NOMO-1 treated with DMSO at 0.1 percent for 48 hours (cell line): ENCODE measurements around the gene OGG1.
"Not testable (repeated sequence)": the region's sequence is repeated elsewhere in the genome, so short reads cannot be mapped to it uniquely, and the experiment has no call there.

ENCODE experiments used
- DNase-seq: peaks from one replicate; lab custom pipeline; 2025; ENCODE audit not compliant: unreplicated experiment; lab: John Stamatoyannopoulos, UW

Gene OGG1

DNA sequence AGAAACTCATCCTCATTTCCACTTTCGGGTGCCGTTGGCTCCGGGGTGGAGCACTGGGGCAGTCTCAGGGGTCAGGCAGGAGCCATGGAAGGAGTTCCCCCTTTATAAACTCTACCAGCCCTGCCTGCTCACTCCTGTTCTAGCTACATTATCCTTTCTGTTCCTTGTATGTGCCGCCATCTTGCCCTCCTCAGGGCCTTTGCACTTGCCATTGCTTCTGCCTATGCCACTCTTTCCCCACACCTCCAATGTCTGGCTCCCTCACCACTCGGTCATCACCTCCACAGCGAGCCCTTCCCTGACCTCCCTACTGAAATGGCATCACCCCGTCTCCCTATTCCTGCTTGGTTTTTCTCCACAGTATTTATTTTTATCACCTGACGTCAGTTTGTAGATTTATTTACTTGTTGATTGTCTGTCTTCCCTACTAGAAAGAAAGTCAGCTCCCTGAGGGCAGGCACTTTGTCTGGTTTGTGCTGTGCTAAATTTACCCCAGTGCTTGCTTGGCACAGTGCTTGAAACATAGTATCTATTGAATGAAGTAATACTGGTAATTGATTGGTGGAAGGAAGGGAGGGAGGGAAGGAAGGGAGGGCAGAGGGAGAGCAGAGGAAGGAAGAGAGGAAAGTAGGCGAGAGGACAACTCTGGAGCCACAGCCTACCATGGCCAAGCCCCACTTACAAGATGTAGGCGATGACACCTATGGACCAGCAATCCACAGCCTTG, 11.2 kb downstream of the OGG1 start:
- DNase-seq = no peak

DNA sequence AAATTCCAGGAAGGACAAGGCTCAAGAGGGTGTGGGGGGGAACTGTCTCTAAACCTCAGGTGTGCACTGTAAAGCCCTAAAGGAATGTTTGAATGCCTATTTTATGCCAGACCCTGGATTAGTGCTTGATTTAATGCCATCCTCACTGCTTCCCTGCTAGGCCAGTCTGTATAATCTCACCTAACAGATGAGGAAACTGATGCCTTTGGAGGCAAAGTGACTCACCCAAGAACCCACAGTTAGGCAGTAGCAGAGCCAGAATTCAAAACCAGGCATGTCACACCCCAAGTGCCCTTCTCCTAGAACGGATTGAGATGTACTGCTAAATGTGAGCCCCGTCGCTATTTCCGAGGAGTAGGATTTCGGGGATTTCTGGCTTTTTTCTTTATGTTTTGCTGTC, 12.2 kb downstream of the OGG1 start:
- DNase-seq = no peak

DNA sequence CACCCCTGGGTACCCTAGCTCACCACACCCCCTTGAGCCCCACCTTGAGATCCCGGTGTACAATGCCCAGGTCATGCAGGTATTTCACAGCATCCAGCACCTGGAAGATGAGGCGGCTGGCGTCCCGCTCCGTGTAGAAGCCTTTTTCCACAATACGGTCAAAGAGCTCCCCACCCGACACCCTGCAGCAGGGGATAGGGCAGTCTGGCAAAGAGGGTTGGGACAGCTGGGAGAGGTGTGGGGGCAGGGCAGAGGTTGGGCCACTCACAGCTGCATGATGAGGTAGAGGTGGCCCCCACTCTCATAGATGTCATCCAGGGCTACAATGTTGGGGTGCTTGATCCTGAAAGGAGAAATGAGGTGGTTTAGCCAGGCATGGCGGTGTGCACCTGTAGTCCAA, 13.1 kb downstream of the OGG1 start:
- no peak for DNase-seq

DNA sequence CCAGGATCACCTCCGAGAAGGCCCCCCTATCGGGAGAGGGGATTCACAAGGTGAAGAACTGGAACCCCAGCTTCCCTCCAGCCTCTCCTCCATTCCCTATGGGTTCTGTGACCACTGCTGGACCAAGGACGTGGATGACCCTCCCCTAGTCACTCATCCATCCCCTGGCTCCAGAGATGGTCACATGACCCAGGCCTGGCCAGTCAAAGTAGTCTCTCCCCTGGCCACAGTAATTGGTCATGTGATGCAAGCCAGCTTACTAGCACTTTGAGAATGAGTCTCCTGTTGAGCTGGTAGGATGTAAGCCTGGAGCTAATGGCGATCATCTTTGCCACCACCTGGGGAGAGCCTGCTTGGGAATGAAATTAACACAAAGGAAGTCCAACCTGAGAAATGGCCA, 16.1 kb downstream of the OGG1 start:
- no peak for DNase-seq

DNA sequence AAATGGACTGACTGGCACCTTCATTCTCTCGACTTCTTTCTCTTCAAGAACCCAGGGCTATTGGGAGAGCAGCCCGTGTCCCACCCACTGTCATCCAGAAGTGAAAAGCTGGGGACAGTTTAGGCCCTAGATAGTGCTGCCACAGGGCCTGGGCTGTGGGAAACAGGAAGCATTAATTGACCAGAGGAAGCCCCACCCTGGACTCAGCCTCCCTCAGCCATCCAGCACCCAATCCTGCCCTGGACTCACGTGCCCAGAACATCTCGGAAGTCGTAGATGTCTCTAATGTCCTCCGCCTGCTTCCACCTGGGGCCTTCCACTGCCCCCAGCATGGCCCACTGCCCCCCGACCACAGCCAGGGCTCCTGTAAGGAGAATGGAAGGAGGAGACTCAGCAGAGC, 17.7 kb downstream of the OGG1 start:
- DNase-seq = no peak

DNA sequence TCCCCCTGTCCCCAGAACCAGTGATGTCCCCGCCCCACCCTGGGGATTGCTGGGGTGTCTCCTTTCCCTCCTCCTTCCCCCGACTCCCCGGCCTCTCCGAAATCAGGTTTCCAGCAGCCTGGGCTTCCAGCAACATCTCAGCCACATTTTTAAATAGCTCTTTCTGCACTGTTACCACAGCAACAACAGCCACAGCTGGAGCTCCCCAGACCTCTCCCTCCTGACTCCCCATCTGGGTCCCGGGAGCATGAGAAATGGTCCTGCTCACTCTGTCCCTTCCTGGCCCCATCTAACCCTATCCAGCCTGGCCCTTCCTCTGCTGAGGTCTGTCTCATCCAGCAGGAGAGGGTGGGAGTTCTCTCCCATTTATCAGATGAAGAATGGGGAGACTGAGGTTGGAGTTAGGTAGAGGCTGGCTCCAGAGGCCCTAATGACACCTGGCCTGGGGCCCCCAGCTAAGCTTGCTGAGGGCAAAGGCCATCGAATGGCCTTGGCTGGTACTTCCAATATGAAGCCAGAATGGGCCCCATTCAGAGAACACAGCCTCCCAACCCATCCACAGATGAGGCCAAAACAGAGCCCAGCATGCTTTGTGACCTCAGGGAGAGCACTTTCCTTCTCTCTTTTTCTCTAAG, 18.5 kb downstream of the OGG1 start:
- DNase-seq = no peak

DNA sequence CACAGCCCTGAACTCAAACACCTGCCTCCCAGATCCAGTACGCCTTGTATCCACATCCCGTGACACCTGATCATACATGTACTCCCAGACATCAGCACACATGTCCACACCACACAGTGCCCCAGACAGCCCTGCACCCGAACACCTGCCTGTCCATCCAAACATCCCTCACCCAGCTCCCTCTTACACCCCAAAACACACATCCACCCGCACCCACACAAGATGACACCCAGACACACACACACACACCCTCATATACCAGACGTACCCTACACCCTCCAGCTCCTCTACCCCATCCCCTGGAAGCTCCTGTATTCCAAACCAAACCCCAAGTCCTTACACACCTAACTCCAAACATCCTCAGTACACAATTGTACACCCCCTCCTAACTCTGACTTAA, 19.3 kb downstream of the OGG1 start:
- DNase-seq = no peak

DNA sequence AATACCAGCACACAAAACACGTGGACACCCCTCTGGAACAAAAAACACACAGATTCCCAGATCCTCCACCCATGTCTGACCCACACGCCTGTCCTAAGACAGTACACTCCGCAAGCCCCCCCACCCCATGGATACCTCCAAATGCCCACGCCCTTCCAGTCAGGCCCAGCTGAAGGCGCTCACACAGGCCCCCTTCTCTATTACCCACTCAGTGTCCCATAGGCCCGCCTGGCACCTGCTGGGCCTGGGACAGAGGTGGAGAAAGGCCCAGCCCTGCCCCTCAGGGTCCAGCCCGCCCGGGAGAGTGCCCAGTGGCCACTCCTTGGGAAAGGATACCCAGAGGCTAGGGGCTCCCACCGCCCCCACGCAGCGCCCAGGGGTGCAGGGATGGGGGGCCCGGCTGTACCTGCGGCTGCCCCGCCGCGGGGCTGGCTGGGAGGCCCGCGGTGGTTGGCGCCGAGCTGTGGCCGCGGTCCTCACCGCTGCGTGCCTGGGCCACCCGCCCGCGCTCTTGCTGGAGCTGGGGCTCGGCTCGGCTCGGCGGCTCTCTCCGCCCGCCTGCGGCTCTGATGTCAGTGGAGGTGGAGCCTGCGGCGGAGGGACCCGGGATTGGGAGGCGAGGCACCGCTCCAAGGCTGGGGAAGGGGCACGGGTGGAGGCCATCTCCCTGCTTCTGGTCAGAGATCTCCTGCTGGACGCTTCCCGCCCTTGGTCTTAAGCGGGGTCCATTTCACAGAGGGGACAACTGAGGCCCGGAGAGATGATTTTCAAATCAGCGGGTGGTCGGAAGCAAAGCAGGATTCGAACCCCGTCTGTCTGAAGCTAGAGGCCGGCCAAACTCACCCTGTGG, 19.9 kb downstream of the OGG1 start, which contains the start of gene CAMK1:
CAMK1 (minus strand) TSS at position 522 of the 850 bp plus-strand sequence. CDS start 2,198 bp downstream, outside the sequence.
- peak; percentile 39 for DNase-seq

DNA sequence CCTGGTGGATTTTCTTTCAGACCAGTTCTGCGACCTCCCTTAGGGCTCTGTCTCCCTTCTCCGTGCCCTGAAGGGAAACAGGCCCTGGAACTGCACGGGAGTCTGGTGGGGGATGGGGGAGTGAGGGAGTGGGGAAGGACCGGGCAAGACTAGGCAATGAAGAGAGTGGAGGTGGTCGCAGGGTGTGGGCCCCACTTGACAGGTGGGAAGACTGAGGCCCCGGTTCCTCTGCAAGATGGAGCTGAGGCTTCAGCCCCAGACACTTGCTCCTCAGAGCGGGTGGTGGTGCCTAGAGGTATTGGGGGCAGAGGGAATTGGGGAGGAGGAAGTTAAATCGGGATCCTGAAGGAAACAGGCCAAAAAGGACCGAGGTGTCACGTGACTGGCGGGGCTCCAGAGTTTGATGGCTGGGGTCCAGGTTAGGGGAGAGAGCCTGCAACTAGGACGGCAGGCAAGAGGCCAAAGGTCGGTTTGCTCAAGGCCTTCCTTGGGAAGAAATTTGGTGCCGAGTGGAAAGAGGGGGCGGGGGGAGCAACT, 20.6 kb downstream of the OGG1 start:
- no peak for DNase-seq

DNA sequence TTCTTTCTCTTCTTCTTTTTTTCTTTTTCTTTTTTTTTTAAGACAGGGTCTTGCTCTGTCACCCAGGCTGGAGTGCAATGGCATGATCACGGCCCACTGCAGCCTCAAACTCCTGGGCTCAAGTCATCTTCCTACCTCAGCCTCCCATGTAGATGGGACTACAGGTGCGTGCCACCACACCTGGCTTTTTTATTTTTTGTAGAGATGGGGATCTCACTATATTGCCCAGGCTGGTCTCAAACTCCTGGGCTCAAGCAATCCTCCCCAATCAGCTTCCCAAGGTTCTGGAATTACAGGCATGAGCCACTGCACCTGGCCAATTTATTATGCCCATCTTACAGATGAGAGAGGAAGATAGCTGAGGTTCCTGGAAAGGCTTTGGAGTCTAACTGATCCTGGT, 21.3 kb downstream of the OGG1 start:
- DNase-seq = not testable (repeated sequence)

DNA sequence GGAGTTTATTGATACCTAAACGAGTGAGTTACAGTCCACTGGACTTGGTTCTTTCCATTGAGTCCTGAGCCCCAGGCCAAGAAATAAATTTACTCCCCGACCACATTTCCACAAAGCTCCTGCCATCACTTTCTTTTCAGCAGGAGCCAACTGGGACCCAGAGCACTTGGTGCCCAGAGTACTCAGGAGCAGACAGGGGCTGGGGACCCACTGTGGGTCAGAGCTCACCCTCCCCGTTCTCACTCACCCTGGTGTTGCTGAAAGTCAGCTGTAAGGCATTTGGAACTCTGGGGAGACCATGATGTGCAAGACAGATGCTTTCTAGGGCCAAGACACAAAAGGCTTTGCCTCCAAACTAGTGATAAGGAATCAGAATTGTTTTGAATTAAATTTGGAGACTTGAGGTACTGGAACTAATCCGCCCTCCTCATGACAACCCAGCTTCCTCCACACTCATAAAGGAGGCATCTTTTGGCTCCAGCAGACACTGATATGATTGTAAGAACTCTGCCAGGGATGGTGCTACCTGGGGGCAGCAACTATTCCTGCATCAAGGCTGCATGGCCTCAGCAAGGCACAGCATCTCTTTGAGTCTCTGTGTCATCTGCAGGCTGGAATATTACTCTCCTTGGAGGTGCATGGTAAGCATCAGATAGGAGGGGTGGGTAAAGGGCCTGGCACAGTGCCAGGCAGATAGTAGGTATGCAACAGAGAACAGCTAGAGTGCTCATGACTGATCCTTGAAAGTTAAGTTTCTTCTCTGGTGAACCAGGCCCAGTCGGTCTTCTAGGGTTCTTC, 27.3 kb downstream of the OGG1 start:
- DNase-seq = no peak

DNA sequence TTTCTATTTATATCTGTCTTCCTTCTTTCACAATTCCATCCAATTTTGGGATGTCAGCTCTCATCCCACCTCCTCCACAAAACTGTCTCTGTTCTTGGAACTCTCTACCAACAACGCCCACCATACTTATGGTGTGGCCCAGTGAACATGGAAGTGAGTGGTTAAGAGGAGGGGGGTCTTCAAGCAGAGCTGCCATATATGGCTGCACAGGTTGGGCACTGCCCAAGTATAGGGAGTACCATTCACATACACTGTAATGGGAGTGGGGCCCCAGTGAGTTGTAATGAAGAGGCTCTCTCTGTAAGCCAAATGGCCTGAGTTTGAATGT, 27.9 kb downstream of the OGG1 start:
- DNase-seq = no peak

DNA sequence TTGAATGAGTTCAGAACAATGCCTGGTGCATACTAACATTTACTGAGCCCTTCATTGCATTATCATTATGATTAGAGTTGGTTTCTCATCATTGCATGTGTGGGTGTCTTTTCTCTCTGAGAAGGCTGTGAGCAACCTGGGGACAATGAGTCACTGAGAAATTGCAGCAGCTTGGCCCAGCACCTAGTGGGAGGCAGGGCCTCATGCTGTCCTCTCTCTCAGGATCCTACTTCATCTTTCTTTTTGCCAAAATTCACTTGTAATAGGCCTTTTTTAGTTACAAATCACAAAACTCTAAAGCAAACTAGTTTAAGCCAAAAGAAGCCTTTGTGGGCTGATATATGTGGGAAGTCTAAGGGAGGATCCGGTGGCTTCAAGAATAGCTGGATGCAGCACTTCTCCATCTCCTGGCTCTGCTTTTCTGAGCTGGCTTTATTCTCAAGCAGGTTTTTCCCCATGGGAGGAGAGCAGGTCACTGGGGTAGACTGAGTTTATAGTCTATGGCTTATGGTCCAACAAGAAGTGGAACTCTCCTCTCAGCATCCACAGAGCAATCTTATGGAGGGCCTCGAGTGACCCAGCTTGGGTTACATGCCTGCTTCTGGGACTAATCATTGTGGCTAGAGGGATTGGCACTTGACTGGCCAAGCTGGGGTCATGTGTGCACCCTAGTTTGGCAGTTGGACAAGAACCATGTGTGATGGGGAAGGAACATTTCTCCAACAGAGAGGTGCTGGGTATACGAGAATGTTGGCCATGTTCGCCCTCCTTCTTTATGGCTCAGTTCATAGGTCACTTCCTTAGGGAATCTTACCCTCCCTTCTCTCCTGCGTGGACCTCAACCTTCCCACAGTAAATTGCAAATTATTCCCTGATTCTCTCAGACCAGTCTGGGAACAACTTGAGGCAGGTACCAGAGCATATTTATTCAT, 28.7 kb downstream of the OGG1 start:
- DNase-seq = peak; percentile 22

DNA sequence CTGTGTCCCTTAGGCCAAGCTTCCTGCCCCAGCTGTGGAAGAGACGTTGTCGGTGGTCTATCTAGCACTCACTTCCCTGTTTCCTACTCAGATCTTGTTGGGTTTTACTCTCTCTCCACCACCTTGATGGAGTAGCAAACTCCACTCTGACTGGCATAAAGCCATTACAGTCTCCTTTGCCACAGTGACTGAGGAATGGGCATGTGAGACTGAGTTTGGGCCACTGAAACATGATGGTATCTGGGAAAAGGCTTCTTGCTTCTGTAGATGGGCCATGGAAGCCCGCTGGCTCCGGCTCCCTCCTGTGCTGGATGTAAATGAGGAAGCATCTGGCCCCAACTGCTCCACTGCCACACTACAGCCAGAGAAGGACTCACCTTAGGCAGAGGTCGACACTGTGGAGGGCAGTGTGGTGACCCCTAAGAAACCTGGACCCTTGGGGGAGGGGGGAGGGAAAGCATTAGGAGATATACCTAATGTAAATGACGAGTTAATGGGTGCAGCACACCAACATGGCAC, 29.4 kb downstream of the OGG1 start:
- peak; percentile 34 for DNase-seq

DNA sequence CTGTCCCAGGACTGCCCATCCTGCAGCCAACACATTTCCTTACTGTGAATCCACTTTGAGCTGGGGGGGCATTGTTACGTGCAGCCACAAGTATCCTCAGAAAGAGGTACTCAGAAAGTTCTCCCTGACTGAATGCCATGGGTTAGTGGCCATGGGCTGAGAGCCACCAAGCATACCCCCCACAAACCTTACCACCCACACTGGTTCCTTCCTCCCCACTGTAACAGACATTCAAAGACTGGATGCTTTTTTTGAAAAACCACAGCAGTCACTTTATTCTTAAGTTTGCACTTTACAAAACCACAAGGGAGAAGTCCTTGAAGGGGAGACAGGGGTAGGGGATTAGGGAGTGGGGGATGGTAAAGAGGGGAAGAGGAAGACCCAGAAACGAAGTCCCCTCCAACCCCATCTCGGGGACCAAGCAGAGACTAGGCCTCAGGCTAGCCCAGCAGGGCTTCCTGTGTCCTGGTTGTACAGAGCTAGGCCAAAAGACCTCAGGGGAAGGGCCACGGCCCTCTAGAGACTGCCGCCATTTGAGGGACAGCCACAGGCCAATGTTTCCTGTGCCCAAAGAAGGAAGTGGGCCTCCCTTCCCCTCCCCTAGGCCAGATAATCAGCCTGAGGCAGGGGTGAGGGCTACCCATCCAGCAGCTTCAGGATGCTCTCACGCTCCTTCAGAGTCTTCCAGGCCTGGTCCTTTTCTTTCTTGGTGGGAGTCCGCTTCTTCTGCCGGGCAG, 30.1 kb downstream of the OGG1 start:
- peak; percentile 92 for DNase-seq

DNA sequence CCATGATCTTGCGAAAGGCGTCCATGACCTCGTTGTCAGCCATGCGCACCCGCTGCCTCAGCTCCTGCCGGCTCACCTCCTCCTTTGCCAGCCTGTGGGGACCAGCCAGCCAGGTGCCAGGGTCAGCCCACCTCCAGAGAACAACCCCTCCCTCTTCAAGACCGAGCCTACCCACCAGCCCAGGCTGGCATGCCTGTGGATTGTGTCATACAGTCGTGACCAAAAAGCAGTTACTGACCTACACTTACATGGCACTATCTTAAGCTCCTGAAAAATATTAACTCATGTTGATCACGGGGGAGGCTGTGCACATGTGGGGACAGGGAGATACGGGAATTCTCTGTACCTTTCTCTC, 30.7 kb downstream of the OGG1 start:
- no peak for DNase-seq

DNA sequence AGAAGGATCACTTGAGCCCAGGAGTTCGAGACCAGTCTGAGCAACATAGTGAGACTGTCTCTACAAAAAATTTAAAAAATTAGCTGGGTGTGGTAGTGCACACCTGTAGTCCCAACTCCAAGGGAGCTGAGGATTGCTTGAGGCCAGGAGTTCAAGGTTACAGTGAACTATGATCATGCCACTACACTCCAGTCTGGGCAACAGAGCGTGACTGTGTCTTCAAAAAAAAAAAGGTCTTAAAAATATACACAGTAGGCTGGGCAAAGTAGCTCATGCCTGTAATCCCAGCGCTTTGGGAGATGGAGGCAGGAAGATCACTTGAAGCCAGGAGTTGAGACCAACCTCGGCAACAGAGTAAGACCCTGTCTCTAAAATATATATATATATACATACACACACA, 31.2 kb downstream of the OGG1 start:
- no peak for DNase-seq

DNA sequence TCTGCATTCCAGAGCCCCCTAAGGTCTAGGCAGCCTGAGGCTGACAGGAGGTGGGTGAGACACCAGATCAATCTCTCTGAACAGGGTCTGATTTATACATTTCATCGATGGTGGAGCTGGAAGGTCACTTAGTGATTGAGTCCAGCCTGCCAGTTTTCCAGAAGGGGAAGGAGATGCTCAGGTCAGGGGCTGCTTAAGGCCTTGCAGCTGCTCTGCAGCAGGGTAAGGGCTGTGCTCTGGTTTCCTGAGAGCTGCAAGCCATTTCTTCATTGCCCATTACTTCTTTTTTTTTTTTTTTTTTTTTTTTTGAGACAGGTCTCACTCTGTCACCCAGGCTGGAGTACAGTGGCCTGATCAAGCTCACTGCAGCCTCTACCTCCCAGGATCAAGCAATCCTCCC, 31.8 kb downstream of the OGG1 start:
- DNase-seq = peak; percentile 19

DNA sequence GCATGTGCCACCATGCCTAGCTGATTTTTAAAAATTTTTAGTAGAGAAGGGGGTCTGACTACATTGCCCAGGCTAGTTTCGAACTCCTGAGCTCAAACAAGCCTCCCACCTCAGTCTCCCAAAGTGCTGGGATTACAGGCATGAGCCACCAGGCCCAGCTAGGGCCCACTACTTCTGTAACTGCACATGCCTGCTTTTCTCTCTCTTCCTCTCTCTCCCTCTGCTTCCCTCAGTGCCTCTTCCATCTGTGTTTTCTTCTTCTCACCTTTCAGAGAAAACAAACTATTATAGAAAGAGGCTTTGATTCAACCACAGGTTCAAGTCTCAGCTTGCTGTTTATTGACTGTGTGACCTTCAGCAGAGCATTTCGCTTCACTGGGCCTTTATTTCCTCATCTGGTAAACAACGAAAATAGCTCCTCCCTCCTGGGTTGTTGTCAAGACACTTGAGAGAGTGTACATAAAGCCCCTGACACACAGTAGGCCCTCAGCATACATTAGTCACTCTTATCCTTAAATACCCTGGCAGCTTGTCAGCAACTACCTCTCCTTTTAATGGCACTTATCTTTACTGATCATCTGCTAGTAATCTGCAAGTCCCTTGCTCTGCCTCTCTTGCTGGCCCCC, 32.3 kb downstream of the OGG1 start:
- no peak for DNase-seq
